Adrenal gland (tissue), 12 donors: ENCODE measurements around the gene WBP2NL. TPM values are rescaled to one million over a fixed set of nuclear protein-coding genes. Genes with fewer than 3 reads are reported as not detected.
A peak's percentile ranks its signal among the peaks of the same experiment; 100 is the strongest.

Experiments used
- DNase-seq, 7 donors: peaks; one replicate each; pipeline ENCODE4 v3.0.0-alpha.2; 2019 to 2020
- H3K27ac ChIP-seq, 5 donors: fragments of 200-600 bp; sonication (generic) in 4 of 5; 1 replicate in 3 of 5; 2 replicates in 2 of 5; pipeline versions ENCODE4 v1.5.1 to v1.8.0; 2016 to 2020; ENCODE audit warnings: mild to moderate bottlenecking in 1 of 5
- H3K27me3 ChIP-seq: fragments of 200-600 bp; 2 replicates; pipeline ENCODE4 v1.8.0; 2021
- H3K36me3 ChIP-seq, 2 donors: fragments of 200-600 bp; replicated peaks in 1 of 2; 1 replicate in 1 of 2; 2 replicates in 1 of 2; pipeline versions ENCODE4 v1.5.1 to v1.8.0; 2018 to 2022
- H3K4me1 ChIP-seq, 2 donors: fragments of 200-600 bp; replicated peaks in 1 of 2; 1 replicate in 1 of 2; 2 replicates in 1 of 2; pipeline versions ENCODE4 v1.5.1 to v1.8.0; 2018 to 2021
- H3K4me3 ChIP-seq, 4 donors: fragments of 200-600 bp; sonication (generic) in 3 of 4; one replicate each; pipeline ENCODE4 v1.5.1; 2016 to 2018
- H3K9me3 ChIP-seq, 3 donors: fragments of 200-600 bp; sonication (generic) in 1 of 3; replicated peaks in 1 of 3; 1 replicate in 2 of 3; 2 replicates in 1 of 3; pipeline versions ENCODE4 v1.5.1 to v1.8.0; 2016 to 2021
- CTCF ChIP-seq, 6 experiments: fragments of 450-650 bp in 4 of 6; fragments of 200-600 bp in 2 of 6; sonication (generic) in 1 of 6; IDR thresholded peaks; 1 replicate in 5 of 6; 2 replicates in 1 of 6; pipeline versions ENCODE4 v1.5.1 to v1.8.0; 2016 to 2021; ENCODE audit warnings: antibody characterized with exemption in 6 of 6, mild to moderate bottlenecking in 2 of 6, moderate library complexity in 1 of 6
- POLR2A ChIP-seq, 2 donors: fragments of 450-650 bp; IDR thresholded peaks; one replicate each; pipeline ENCODE4 v1.6.1; 2017; ENCODE audit warnings: antibody characterized with exemption in 2 of 2, mild to moderate bottlenecking in 2 of 2, moderate library complexity in 1 of 2
- WGBS, 4 donors: extraction: QIAGEN DNeasy Blood & Tissue Kit in 2 of 4; methylation state at CpG; one replicate each; pipeline versions ENCODE4 v1.1.5 to v1.1.7; 2013 to 2017; 5-methylcytosine and 5-hydroxymethylcytosine counted together
- intact Hi-C, 2 donors: fragments of 100-400 bp; cut with DNase I; formaldehyde crosslinking; loops; one replicate each; pipeline versions ENCODE4 v1.14.1 to v1.15.0; 2022 to 2023
- polyA plus RNA-seq, 3 donors: library from polyadenylated mRNA; stranded (reverse); fragments of 200-250 nt in 2 of 3; fragments of 350-450 nt in 1 of 3; fragmentation: Illumina TruSeq in 1 of 3; extraction: RNeasy Lipid Tissue Mini Kit (QIAGEN cat#74804) in 1 of 3; gene quantifications; one replicate each; pipeline ENCODE4 v1.2.3, GENCODE V29; 2013 to 2014
- total RNA-seq, 9 donors: library from RNA; depleted of rRNA in 4 of 9; stranded (reverse); fragments of >200 nt in 4 of 9; fragments of 120-200 nt in 1 of 9; fragmentation: NEBNext Ultra II Directional in 1 of 9; extraction: Animal tissue kit (Norgen Biotek cat#: 25700) in 1 of 9; gene quantifications; one replicate each; pipeline versions ENCODE4 v1.1.0 to v1.2.4, GENCODE V29; 2013 to 2023
- donor health status: healthy with polysubstance abuse.
- donor health status: Bipolar disorder and iron deficiency.
- donor health status: DM: yes; HTN: yes; CAD: no.
- donor health status: DM: no; HTN: no; CAD: no.
- donor health status: DM: no; HTN: no; CAD: no.
- donor health status: DM: yes; HTN: yes; CAD: no.

Gene WBP2NL
- total and polyA plus RNA-seq, 12 donors: 0.35 to 2.0 (median 0.62) TPM; not detected in 1

- intact Hi-C loops: loop anchor here in 1 of 2 donors (5.0 kb wide), 1 partner anchor 385 kb away; the partner anchor contains the start of gene SNU13
- Histone ChIP-seq H3K4me1 (peaks cover 6 to 29% of the 10 kb centered on the region in 2 donors), H3K27me3 (no peaks in the 10 kb centered on the region), H3K27ac (no peak overlapping the region), H3K36me3 (peaks cover 0 to under 1% of the 10 kb centered on the region in 2 donors), H3K9me3 (no peaks in the 10 kb centered on the region), H3K4me3 (no peak overlapping the region)
- TF ChIP-seq POLR2A (IDR thresholded peaks at IDR 0.05) (no peak), CTCF (IDR thresholded peaks at IDR 0.05) (no peak)
- peak in 2 of 7 donors; percentile 19 to 58 for DNase-seq
- 84 to 94% (median 85%) methylated on average over 8 of the region's 8 CpGs for WGBS, 4 donors
Measured at GRCh38 chr22:42072606-42073330, 74.2 kb downstream of the WBP2NL start.

GRCh38 chr22:42073621-42074041 is 75.0 kb downstream of the WBP2NL start:
- 59 to 75% (median 71%) methylated on average over 7 to 14 of the region's 14 CpGs for WGBS, 4 donors
- Histone ChIP-seq H3K4me3 (peak overlapping the region in 2 of 4 donors; percentile 38 to 74), H3K27me3 (no peaks in the 10 kb centered on the region), H3K27ac (peak overlapping the region in 4 of 5 donors; percentile 55 to 90 (median 72)), H3K4me1 (peaks cover 8 to 31% of the 10 kb centered on the region in 2 donors), H3K9me3 (no peaks in the 10 kb centered on the region), H3K36me3 (no peaks in the 10 kb centered on the region)
- TF ChIP-seq POLR2A (IDR thresholded peaks at IDR 0.05): no peak
- no peak for TF ChIP-seq CTCF (IDR thresholded peaks at IDR 0.05)
- peak in 2 of 7 donors; percentile 28 to 51 for DNase-seq
- intact Hi-C loops: loop anchor here in 1 of 2 donors (5.0 kb wide), 1 partner anchor 386 kb away; the partner anchor contains the start of gene SNU13

GRCh38 chr22:42074132-42074811 is 75.7 kb downstream of the WBP2NL start, which contains the start of gene PHETA2:
TSS of gene PHETA2 (plus strand) at chr22:42074248. CDS start at chr22:42077294, 3,046 bp downstream.
- Histone ChIP-seq H3K4me3 (peak within 1 kb of the TSS in 2 of 4 donors; percentile 38 to 74), H3K36me3 (no peaks in the 10 kb centered on the region), H3K9me3 (no peaks in the 10 kb centered on the region), H3K27me3 (no peaks in the 10 kb centered on the region), H3K27ac (peak within 1 kb of the TSS in 4 of 5 donors; percentile 55 to 90 (median 72)), H3K4me1 (peaks cover 14 to 37% of the 10 kb centered on the region in 2 donors)
- peak in 4 of 7 donors; percentile 34 to 57 (median 36) for DNase-seq
- intact Hi-C loops: loop anchor here in 1 of 2 donors (5.0 kb wide), 1 partner anchor 387 kb away; the partner anchor contains the start of gene SNU13
- no peak for TF ChIP-seq POLR2A (IDR thresholded peaks at IDR 0.05)
- peak in 5 of 6 experiments; percentile 10 to 47 (median 38) for TF ChIP-seq CTCF (IDR thresholded peaks at IDR 0.05)
- 2 to 39% (median 22%) methylated on average over 1 to 55 of the region's 55 CpGs for WGBS, 4 donors
